NK-92 (cell line): Measurements from ENCODE around the gene GLS.

ENCODE experiments used
- DNase-seq: peaks from one replicate; lab custom pipeline; 2025; ENCODE audit not compliant: unreplicated experiment; lab: John Stamatoyannopoulos, UW

The GLS gene

GRCh38 chr2:191012346-191012745, 131.7 kb downstream of the GLS start:
- DNase-seq: no peak

- DNase-seq: no peak
These were observed 132.4 kb downstream of the GLS start for GRCh38 chr2:191012845-191013681.

- DNase-seq: no peak
These were observed 133.0 kb downstream of the GLS start for GRCh38 chr2:191013682-191013931.

GRCh38 chr2:191013932-191014652, 133.5 kb downstream of the GLS start, which contains the start of gene STAT1:
Gene STAT1, minus strand, starts transcription at chr2:191014171. Its CDS starts 4,168 bp downstream, at chr2:191010003.
- peak; percentile 61 for DNase-seq

- DNase-seq: no peak
These were observed 134.0 kb downstream of the GLS start for GRCh38 chr2:191014653-191015020.
